Measurements from ENCODE around the gene SLAMF6.

SLAMF6 gene

GRCh38 chr1:160500321-160500990, 22.6 kb downstream of the SLAMF6 start:
- no peak for TF ChIP-seq TAF1 (IDR thresholded peaks at IDR 0.05; ENCODE audit: borderline replicate concordance, insufficient read depth, low read length)
- TF ChIP-seq POLR2AphosphoS5 (IDR thresholded peaks at IDR 0.05; ENCODE audit: low read depth, low read length) = no peak
- no peak for TF ChIP-seq SIN3A (IDR thresholded peaks at IDR 0.05; ENCODE audit: borderline replicate concordance, insufficient read depth, low read length)
- no peak for TF ChIP-seq FOXP2 (optimal IDR thresholded peaks at IDR 0.05; ENCODE audit: borderline replicate concordance, extremely low read depth, extremely low read length, insufficient read depth)
- no peak for TF ChIP-seq REST (IDR thresholded peaks at IDR 0.05; ENCODE audit: insufficient read depth in 1 of 2, low read depth in 2 of 2, low read length in 2 of 2)

- no peak for TF ChIP-seq REST (IDR thresholded peaks at IDR 0.05; ENCODE audit: insufficient read depth in 1 of 2, low read depth in 2 of 2, low read length in 2 of 2)
- TF ChIP-seq TAF1 (IDR thresholded peaks at IDR 0.05; ENCODE audit: borderline replicate concordance, insufficient read depth, low read length) = no peak
- TF ChIP-seq FOXP2 (optimal IDR thresholded peaks at IDR 0.05; ENCODE audit: borderline replicate concordance, extremely low read depth, extremely low read length, insufficient read depth) = no peak
- no peak for TF ChIP-seq SIN3A (IDR thresholded peaks at IDR 0.05; ENCODE audit: borderline replicate concordance, insufficient read depth, low read length)
- TF ChIP-seq POLR2AphosphoS5 (IDR thresholded peaks at IDR 0.05; ENCODE audit: low read depth, low read length) = no peak
Measured at GRCh38 chr1:160499631-160500030, 23.4 kb downstream of the SLAMF6 start.

- no peak for TF ChIP-seq TAF1 (IDR thresholded peaks at IDR 0.05; ENCODE audit: borderline replicate concordance, insufficient read depth, low read length)
- TF ChIP-seq REST (IDR thresholded peaks at IDR 0.05; ENCODE audit: insufficient read depth in 1 of 2, low read depth in 2 of 2, low read length in 2 of 2) = no peak
- TF ChIP-seq POLR2AphosphoS5 (IDR thresholded peaks at IDR 0.05; ENCODE audit: low read depth, low read length) = no peak
- TF ChIP-seq SIN3A (IDR thresholded peaks at IDR 0.05; ENCODE audit: borderline replicate concordance, insufficient read depth, low read length) = no peak
- no peak for TF ChIP-seq FOXP2 (optimal IDR thresholded peaks at IDR 0.05; ENCODE audit: borderline replicate concordance, extremely low read depth, extremely low read length, insufficient read depth)
Measured at GRCh38 chr1:160496334-160496733, 26.7 kb downstream of the SLAMF6 start.

- no peak for TF ChIP-seq REST (IDR thresholded peaks at IDR 0.05; ENCODE audit: insufficient read depth in 1 of 2, low read depth in 2 of 2, low read length in 2 of 2)
- no peak for TF ChIP-seq POLR2AphosphoS5 (IDR thresholded peaks at IDR 0.05; ENCODE audit: low read depth, low read length)
- TF ChIP-seq SIN3A (IDR thresholded peaks at IDR 0.05; ENCODE audit: borderline replicate concordance, insufficient read depth, low read length) = no peak
Measured at GRCh38 chr1:160494620-160495019, 28.4 kb downstream of the SLAMF6 start.

- no peak for TF ChIP-seq REST (IDR thresholded peaks at IDR 0.05; ENCODE audit: insufficient read depth in 1 of 2, low read depth in 2 of 2, low read length in 2 of 2)
- no peak for TF ChIP-seq POLR2AphosphoS5 (IDR thresholded peaks at IDR 0.05; ENCODE audit: low read depth, low read length)
- TF ChIP-seq TAF1 (IDR thresholded peaks at IDR 0.05; ENCODE audit: borderline replicate concordance, insufficient read depth, low read length) = no peak
- TF ChIP-seq FOXP2 (optimal IDR thresholded peaks at IDR 0.05; ENCODE audit: borderline replicate concordance, extremely low read depth, extremely low read length, insufficient read depth) = no peak
- no peak for TF ChIP-seq SIN3A (IDR thresholded peaks at IDR 0.05; ENCODE audit: borderline replicate concordance, insufficient read depth, low read length)
Measured at GRCh38 chr1:160492617-160493016, 30.4 kb downstream of the SLAMF6 start.

All from PFSK-1 (cell line).